Activated CD4-positive, alpha-beta T cell treated with anti-CD3 and anti-CD28 coated beads for 48 hours (primary cell): ENCODE results near the gene PEPD.
A peak's percentile ranks its signal among the peaks of the same experiment; 100 is the strongest.

Experiments
- DNase-seq: peaks from one replicate; pipeline ENCODE4 v3.0.0-alpha.2; 2020

PEPD gene

GRCh38 chr19:33416307-33417215, 105.0 kb downstream of the PEPD start:
- peak; percentile 80 for DNase-seq

DNA sequence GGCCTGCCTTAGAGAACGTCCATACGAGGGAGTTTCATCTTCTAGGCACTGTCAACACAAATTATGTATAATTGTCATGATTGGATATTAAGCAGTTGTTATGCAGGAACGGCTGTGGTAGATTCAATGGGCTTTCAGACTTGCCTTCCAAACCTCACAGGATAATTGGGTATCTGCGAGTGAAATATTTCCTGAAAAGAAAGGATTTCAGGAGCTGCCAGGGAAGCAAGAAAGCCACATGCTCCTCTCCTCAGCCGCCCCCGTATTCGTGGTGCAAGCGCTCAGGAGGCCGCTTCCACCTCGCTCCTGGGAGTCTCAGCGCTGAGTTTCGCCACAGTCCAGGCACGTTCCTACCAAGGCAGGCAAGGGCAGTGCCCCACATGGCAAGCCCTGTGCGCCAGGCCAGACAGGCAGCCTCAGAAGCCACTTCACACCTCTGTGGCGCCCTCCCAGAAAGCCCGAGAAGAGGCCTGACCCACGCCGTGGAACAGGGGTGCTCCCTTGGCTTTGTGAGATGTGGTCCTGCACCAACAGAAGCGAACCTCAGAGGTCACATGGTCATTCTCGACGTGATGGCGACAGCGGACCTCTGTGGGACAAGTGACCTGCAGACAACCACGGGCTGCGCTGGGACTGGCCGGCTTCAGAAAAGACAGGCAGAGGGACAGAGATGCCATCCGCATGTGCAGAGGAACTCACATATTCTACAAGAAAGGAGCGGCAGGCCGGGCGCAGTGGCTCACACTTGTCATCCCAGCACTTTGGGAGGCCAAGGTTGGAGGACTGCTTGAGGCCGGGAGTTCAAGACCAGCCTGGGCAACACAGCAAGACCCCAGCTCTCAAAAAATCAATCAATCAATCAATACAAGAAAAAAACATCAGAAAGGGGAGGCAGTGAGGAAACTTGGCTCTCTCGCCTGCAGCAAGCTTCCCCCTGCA, 106.7 kb downstream of the PEPD start:
- DNase-seq: no peak

- DNase-seq: no peak
Measured at GRCh38 chr19:33413868-33414666, 107.5 kb downstream of the PEPD start.

DNA sequence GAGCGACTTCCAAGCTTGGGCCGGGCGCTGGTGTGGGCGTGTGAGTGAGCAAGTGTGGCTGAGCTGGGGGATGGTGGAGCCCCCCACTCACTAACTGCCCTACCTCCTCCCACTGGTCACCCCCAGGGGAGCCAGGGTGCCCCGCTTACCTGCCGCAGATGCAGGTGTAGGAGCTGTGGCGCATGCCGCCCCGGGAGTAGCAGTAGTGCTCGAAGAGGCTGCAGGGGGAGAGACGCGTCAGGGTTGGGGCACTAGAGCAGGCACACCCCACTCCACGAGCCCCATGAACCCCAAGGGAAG, 108.2 kb downstream of the PEPD start:
- DNase-seq: no peak

GRCh38 chr19:33412601-33413425, 108.8 kb downstream of the PEPD start:
- DNase-seq: no peak

DNA sequence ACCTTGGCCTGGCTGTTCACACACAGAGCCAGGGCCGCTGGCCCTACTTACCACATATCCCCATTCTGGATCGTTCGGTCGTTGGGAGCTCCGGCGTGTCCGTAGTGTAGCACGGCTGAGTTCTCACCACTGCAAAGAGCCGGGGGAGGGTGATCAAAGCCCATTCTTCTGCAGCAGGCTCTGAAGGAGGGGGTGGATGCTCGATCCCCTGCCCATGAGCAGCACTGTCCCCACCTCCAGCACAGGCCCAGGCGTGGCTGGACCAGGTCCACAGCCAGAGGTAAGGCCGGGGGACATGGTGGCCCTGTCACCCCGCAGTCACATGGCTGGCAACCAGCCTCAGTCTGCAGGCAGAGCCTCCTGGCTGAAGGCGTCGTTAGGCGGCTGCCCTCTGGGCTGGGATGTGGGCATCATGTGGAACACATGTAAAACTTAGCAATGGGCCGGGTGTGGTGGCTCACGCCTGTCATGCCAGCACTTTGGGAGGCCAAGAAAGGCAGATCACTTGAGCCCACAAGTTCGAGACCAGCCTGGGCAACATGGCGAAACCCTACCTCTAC, 109.9 kb downstream of the PEPD start:
- DNase-seq: no peak

GRCh38 chr19:33410915-33411401, 110.6 kb downstream of the PEPD start:
- DNase-seq: no peak

GRCh38 chr19:33409906-33410685, 111.5 kb downstream of the PEPD start:
- DNase-seq: no peak

DNA sequence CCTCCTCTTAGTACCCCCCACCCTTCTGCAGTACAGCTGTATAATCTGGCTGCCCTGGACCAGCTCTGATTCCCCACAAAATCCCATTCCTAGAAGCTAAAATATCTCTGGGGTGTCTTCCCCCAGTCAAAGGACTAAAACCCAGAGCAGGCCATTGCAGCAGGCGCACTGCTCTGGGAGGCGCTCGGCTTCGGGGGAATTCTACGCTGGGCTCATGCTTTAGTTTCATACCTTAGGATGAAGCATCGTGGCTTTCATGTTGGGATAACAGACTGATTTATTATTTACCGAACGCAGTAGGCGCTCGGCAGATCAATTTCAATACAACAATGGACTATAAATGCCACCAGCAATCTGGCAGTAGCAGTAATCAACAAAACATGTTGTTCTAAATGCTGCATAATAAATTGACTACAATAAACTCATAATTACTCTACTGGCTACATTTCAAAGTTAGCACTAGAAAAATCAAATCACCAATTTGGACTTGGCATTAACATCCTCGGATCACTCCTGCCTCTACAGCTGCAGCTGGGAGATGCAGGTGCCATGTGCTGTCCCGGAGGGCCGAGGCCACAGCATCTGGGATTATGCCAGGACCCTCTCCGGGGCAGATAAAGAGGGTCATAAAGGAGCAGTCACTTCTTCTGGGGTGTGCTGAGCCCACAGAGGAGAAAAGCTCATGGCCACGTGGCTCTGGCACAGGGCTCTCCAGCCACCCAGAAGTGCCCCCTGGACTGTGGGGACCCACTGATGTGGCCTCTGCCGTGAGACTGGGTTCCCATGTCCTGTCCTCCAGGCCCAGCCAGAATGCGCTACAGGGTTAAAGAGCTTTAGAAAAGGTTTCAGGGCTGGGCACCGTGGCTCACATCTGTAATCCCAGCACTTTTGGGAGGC, 112.8 kb downstream of the PEPD start:
- no peak for DNase-seq

GRCh38 chr19:33408116-33408515, 113.5 kb downstream of the PEPD start:
- no peak for DNase-seq

- no peak for DNase-seq
Measured at GRCh38 chr19:33407716-33408115, 113.9 kb downstream of the PEPD start.

- DNase-seq: no peak
Measured at GRCh38 chr19:33407140-33407551, 114.4 kb downstream of the PEPD start.

DNA sequence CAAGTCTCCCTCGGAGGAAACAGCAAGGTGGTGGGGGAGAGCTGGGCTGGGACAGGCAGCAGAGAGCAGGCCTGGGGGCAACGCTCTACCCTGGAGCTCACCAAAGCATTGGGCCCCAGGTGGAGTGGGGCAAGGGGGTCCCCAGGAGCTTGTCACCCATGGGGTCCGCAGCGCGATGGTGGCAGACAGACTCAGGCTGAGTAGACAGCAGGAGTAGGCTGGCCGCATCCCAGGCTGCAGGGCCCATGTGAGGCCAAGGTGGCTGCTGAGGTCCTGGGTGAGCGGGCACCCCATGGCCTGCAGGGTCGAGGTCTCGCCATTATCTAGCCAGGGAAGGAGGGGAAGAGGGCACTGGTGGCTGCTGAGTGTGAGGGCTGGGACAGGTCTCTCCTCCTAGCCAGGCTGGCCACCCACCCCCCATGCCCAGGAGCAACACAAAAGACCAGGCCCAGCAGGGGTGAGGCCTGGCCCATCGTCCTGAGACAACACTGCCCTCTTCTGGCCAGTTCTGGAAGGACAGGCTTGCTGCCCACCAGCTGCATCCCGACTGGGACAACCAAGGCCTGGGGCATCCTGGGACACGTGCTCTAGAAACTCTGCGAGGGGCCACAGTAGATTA, 115.0 kb downstream of the PEPD start:
- DNase-seq: peak; percentile 84

DNA sequence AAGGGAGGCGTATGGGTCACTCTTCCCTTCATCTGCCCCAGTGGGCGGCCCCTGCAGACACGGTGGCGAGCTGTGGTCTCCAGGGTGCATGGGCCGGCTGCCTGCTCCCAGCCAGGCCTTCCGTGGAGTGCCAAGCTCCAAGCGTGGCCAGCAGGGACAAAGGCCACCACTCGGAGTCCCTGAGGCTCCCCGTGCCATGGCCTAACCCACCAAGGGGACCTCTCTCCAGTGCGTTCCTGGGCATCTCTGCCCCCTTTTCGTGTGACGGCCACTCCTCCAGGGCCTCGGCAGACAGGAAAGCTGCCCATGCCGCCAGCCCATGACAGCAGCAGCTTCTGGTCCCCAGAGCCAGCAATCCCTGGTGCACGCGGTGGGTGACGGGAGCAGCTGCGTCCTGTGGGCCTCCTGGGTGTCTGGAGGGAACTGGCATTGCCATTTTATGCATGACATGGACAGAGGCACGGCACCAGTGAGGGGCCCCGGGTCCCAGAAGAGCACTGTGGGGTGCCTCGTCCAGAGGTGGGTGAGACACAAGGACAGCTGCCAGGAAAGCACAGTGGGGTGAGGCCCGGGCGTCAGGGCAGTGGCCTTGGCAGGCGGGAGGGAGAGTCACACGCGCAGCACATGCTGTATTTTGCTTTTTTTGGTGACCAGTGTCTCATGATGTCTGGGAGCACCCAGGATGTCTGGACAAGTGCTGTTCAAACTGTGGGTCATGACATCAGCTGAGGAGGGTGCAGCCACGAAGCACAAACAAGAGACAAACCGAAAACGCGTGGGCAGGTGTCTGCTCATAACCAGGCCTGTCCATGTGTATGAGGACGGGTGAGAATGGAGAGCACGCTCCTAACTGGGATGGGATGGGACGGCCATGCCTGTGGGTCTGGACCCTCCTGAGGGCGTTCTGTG, 115.8 kb downstream of the PEPD start:
- no peak for DNase-seq

DNA sequence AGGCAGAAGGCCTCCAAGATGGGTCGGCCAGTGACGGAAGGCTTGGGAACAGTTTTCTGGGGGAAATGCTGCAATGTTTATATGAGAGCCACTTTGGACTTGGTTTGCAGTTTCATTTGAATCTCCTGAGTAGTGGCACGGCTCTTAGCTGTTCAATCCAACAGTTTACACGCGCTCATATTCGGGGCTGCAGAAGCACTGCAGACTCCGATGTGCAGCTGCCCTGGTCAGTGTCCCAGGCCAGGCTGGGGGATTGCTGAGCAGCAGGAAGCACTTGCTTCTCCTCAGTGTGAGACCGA, 116.4 kb downstream of the PEPD start:
- DNase-seq: no peak

DNA sequence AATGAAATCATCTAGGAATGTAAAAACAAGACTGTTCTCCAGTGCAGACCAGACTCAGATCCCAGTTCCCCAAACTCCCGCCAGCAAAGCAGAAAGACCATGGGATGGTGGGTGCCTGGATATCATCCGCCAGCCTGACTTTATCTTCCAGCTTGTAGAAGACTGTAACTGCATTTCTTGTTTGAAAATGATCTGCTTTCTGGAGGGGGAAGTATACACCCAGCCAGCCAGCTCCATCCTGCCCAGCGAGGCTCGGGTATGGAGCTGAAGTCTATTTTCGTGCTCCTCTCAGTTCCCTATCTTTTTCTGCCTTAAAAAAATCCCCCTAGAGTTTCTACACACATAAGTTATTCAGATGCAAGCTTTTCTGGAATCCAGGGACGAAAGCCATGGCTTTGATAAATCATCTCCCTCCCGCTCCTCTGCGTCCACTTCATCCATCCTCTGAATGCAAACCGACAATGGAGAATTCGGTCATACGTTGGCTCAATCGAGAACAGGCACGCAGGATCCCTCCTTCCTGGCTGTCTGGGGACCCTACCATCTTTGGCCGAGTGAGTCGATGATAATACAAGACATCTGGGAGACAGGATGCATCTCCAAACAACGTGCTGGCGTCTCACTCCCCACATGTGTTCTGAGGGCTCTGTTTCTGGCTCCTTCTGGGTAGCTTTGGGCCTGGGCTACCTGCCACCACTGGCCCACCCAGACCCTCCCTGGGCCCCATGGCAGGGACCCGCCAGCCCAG, 116.9 kb downstream of the PEPD start:
- no peak for DNase-seq

DNA sequence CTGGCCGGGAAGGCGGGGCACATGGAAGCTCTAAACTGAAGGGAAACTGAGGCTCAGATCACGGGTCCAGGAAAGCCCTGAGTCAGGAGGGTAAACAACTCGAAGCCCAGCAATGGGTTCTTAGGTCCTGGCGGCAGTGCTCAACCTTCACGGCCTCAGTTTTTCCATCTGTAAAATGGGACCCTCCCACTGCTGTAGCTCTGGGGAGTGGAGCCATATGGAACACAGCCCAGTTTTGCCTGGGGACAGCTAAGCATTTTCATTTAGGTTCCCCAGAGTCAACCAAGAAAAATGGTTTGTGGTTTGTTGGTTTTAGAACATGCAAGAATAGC, 117.7 kb downstream of the PEPD start:
- no peak for DNase-seq
